ENCODE data around the gene SERINC2. TPM values are rescaled to one million over a fixed set of nuclear protein-coding genes. Genes with fewer than 3 reads are reported as not detected.
"Not testable (repeated sequence)": the region's sequence is repeated elsewhere in the genome, so short reads cannot be mapped to it uniquely, and the experiment has no call there.

SERINC2 gene
- total RNA-seq, 1 donor from 2014 or later, result 2.4 TPM

DNA sequence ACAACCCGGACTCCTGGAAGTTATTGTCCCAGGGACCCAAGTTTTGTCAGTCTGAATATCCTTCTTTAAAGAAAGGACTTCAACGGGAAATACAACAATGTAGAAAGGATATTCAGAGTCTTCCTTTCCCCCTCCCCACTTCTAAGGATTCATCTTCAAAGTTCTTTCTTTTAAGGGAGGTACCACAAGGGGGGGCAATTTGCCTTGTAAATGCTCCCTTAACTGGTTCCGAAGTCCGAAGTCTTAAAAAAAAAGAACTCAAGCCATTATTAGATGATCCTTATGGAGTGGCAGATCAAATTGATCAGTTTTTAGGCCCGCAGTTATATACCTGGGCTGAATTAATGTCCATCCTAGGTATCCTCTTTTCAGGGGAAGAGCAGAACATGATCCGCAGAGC lies 47.0 kb downstream of the SERINC2 start:
- no peak for DNase-seq (ENCODE audit: low read depth, low spot score)

GRCh38 chr1:31467005-31467674 lies 54.1 kb downstream of the SERINC2 start:
- DNase-seq (ENCODE audit: low read depth, low spot score), result no peak

GRCh38 chr1:31470794-31471315 lies 57.8 kb downstream of the SERINC2 start:
- DNase-seq (ENCODE audit: low read depth, low spot score), result no peak

DNA sequence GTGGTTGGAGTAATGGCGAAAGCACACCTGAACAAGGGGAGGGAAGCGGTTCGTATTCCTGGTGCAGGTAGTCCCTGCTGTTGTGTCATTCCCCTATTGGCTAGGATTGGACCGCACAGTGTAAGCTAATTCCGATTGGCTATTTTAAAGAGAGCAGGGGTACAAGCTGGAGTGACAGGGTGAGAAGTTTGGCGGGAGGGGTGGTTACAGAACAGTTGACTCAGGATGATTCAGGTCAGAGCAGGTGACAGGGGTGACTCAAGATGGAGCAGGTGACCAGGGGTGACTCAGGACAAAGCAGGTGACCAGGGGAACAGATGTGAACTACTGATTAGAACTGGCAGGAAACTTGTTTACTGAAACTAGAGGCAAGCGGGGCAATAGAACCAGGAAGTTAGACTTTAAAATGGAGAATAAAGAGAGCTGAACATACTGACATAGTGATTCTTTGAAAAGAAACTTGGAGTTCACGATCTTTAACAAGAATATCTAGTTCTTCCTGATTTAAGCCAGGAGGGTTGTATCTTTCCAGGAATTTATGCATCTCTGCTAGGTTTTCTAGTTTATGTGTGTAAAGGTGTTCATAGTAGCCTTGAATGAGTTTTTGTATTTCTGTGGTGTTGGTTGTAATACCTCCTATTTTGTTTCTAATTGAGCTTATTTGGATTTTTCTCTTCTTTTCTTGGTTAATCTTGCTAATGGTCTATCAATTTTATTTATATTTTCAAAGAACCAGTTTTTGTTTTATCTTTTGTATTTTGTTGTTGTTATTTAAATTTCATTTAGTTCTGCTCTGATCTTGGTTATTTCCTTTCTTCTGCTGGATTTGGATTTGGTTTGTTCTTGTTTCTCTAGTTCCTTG lies 58.7 kb downstream of the SERINC2 start:
- DNase-seq (ENCODE audit: low read depth, low spot score), result not testable (repeated sequence)

DNA sequence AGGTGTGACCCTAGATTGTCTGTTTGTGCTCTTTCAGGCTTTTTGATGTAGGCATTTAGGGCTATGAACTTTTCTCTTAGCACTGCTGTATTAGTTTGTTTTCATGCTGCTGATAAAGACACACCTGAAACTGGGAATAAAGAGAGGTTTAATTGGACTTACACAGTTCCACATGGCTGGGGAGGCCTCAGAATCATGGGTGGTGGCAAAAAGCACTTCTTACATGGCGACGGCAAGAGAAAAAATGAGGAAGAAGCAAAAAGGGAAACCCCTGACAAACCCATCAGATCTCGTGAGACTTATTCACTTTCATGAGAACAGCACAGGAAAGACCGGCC lies 59.3 kb downstream of the SERINC2 start:
- not testable (repeated sequence) for DNase-seq (ENCODE audit: low read depth, low spot score)

- DNase-seq (ENCODE audit: low read depth, low spot score), result not testable (repeated sequence)
Measured at GRCh38 chr1:31472673-31473072, 59.7 kb downstream of the SERINC2 start.

DNA sequence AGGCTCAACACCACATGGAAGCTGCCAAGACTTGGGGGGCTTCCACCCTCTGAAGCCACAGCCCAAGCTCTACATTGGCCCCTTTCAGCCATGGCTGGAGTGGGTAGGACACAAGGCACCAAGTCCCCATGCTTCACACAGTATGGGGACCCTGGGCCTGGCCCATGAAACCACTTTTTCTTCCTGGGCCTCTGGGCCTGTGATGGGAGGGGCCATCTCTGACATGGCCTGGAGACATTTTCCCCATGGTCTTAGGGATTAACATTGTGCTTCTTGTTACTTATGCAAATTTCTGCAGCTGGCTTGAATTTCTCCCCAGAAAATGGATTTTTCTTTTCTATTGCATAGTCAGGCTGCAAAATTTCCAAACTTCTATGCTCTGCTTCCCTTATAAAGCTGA lies 60.5 kb downstream of the SERINC2 start:
- not testable (repeated sequence) for DNase-seq (ENCODE audit: low read depth, low spot score)

GRCh38 chr1:31474567-31474966 lies 61.6 kb downstream of the SERINC2 start:
- DNase-seq (ENCODE audit: low read depth, low spot score), result not testable (repeated sequence)

- DNase-seq (ENCODE audit: low read depth, low spot score), result no peak
Measured at GRCh38 chr1:31476891-31477846, 64.2 kb downstream of the SERINC2 start.

- DNase-seq (ENCODE audit: low read depth, low spot score), result no peak
Measured at GRCh38 chr1:31478167-31478566, 65.2 kb downstream of the SERINC2 start.

DNA sequence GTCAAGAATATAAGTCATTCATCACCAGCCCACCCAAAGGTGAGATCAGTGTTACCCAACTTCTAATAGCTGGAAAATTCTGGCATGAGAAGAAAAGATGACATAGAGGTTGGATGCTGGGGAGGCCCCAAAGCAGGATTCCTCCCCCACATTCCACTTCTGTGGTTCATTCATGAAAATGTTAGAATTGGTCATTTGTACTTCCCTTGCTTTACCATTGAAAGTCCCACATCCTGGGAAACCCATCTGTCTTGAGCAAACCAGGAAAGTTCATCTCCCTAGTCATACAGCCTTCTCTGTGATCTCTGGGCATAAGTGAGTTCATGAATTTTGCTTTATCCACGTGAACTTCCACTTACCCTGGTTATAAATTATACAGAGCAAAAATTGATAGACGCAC lies 66.8 kb downstream of the SERINC2 start:
- DNase-seq (ENCODE audit: low read depth, low spot score), result no peak

GRCh38 chr1:31480426-31480825 lies 67.4 kb downstream of the SERINC2 start:
- DNase-seq (ENCODE audit: low read depth, low spot score), result not testable (repeated sequence)

GRCh38 chr1:31482482-31483011 lies 69.5 kb downstream of the SERINC2 start:
- no peak for DNase-seq (ENCODE audit: low read depth, low spot score)

DNA sequence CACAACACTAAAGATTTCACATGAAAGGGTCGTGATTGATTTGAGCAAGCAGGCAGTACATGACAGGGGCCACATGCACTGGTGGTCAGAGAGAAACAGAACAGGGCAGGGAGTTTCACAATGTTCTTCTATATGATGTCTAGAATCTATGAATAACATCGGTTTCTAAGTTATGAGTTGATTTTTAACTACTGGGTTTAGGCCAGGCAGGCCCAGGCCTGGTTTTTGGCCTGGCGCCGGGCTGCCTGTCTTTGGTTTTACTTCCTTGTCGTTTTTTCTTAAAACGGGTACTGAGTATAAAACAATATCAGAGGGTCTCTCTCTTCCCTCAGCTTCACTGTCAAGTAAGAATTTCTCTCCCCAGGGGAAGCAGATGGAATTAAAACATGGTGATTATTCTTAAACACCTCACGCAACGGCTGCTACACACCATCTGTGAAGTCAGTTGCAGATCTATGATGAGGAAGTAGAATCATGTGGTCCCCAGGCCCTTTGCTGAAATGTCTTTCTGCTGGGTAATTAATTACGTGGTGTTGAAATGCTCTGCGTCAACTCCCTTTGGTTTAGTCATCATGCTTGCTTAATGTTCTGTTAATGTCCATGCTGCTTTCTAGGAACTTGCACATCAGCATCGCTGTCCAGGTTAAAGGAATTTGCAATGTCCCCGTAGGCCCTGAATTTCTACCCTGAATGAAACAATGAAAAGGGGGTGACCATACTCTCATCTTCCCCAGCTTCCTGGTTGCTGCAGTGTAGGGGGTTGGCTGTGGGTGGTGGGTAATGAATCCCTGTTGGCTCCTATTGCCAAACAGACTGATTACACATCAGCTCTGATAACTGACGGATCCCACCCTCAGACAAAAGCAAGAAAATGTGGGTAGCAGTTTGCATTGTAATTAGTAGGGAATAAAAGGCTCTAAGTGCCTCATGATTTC lies 70.3 kb downstream of the SERINC2 start:
- DNase-seq (ENCODE audit: low read depth, low spot score), result no peak

Other genes starting within 250 kb of the SERINC2 start
- gene NKAIN1, start 173.3 kb upstream of the SERINC2 start, total RNA-seq, result 0.32 TPM in 1 of 2 replicates, not detected in the other
- gene SNRNP40, start 116.4 kb upstream of the SERINC2 start, total RNA-seq, result 210 and 251 TPM in 2 replicates
- 51.4 and 52.6 TPM in 2 replicates for gene ZCCHC17, start 116.2 kb upstream of the SERINC2 start, total RNA-seq
- 0.26 and 0.35 TPM in 2 replicates for gene FABP3, start 40.1 kb upstream of the SERINC2 start, total RNA-seq
- 373 and 383 TPM in 2 replicates for gene TINAGL1, start 163.3 kb downstream of the SERINC2 start, total RNA-seq
- gene HCRTR1, start 204.5 kb downstream of the SERINC2 start, total RNA-seq, result 0.53 and 0.92 TPM in 2 replicates
- 99.4 and 133 TPM in 2 replicates for gene PEF1, start 231.7 kb downstream of the SERINC2 start, total RNA-seq